HG02763 (cell line): ENCODE measurements around the gene AMN1.
"Not testable (repeated sequence)": the region's sequence is repeated elsewhere in the genome, so short reads cannot be mapped to it uniquely, and the experiment has no call there.

ENCODE experiments used
- ATAC-seq: cut with Tn5 transposase; IDR thresholded peaks from one replicate; pipeline ENCODE4 v1.9.1; 2021; ENCODE audit warnings: mild to moderate bottlenecking, moderate library complexity; ENCODE audit not compliant: unreplicated experiment

The AMN1 gene

GRCh38 chr12:31728917-31729640, at the start of gene AMN1:
AMN1 (minus strand) TSS chr12:31729021; CDS start chr12:31729008, 13 bp downstream.
- ATAC-seq, result peak; percentile 94

- ATAC-seq, result no peak
These were observed 45.0 kb upstream of the AMN1 start for GRCh38 chr12:31773867-31774266.

- ATAC-seq, result no peak
These were observed 44.5 kb upstream of the AMN1 start for GRCh38 chr12:31773223-31773750.

- ATAC-seq, result no peak
These were observed 43.9 kb upstream of the AMN1 start for GRCh38 chr12:31772685-31773222.

DNA sequence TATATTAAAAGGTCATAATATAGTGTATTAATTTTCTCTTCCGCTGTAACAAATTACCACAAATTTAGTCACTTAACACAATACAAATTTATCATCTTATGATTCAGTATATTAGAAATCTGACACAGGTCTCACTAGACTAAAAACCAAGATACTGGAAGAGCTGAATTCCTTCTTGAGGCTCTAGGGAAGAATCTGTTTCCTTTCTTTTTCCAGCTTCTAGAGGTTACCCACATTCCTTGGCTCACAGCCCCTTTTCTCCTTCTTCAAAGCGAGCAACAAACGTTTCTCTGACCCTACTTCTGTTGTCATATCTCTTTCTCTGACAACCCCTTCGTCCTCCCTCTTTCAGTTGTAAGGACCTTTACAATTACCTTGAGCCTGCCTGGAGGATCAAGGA, 43.4 kb upstream of the AMN1 start:
- no peak for ATAC-seq

DNA sequence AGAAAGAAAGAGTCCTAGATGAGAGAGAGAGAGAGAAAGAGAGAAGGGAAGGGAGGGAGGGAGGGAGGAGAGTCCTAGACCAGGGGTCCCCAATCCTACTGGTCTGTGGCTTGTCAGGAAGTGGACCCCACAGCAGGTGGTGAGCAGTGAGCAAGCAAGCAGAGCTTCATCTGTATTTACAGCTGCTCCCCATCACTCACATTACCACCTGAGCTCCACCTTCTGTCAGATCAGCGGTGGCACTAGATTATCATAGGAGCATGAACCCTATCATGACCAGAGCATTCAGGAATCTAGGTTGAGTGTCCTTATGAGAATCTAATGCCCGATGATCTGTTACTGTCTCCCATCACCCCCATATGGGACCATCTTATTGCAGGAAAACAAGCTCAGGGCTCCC, 39.2 kb upstream of the AMN1 start:
- no peak for ATAC-seq

GRCh38 chr12:31765931-31766330, 37.1 kb upstream of the AMN1 start:
- ATAC-seq, result no peak

DNA sequence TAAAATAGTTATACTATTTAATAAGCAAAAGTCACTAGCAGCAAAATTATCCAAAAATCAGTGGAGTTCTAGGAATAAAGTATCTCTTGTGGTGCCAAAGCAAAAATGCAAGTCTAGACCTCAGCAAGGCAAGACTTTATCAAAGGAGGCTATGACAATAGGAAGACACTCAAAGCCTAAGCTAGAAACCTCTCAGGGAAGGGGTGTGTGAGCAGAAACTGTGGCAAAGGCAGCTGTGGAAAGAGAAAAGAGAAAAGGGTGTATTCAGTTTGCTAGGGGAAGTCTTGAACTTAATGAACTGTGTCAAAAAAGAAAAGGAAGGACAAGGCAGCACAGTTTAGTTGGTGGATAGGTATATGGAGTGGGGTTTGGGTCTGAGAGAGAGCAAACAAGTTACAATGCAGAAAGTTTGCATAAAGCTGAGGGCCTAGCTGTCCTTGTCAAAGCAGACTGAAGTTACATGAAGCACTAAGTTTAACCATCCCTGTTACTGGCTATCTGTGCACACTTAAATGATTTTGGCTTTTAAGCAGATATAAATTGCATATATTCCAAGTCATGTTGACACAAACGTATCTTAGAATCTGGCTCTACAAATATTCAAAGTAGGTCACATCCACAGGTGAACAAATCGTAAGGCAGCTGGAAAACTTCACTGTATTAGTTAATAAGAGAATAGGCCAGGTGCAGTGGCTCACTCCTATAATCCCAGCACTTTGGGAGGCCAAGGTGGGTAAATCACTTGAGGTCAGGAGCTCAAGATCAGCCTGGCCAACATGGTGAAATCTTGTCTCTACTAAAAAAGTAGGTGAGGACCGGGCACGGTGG, 31.0 kb upstream of the AMN1 start:
- no peak for ATAC-seq

- not testable (repeated sequence) for ATAC-seq
These were observed 29.5 kb upstream of the AMN1 start for GRCh38 chr12:31758297-31758696.

GRCh38 chr12:31756977-31757420, 28.2 kb upstream of the AMN1 start:
- ATAC-seq, result no peak

- ATAC-seq, result no peak
These were observed 23.6 kb upstream of the AMN1 start for GRCh38 chr12:31752450-31752849.

DNA sequence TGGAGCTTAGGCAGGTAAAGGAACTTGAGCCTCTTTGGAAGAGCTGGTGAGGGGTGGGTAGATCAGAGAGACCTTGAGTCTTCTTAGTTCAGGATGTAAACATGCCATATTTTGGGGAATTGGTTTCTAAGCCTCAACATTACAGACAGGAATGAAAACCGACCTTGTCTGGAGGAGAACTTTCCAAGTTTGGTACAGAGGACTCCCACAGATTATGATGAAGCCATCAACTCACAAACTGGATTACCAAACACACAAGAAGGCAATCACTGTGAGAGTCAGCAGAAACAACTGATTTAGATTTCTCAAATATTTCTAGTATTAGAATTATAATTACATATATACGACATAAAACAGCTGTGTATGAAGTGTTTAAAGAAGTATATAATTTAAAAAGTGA, 22.3 kb upstream of the AMN1 start:
- no peak for ATAC-seq

DNA sequence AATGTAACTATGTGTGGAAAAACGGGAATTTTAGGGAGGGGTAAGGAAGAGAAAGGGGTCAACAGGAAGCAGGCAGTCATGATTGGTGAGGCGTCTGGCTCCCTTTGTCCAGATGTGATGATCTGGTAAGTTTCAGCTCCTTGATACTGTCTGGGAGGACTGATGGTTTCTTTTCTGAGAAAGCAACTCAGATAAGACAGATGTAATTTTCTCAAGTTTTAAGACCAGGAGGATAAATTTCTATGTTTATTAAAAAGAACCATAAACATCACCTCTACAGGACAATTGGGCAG, 21.9 kb upstream of the AMN1 start:
- ATAC-seq, result no peak

DNA sequence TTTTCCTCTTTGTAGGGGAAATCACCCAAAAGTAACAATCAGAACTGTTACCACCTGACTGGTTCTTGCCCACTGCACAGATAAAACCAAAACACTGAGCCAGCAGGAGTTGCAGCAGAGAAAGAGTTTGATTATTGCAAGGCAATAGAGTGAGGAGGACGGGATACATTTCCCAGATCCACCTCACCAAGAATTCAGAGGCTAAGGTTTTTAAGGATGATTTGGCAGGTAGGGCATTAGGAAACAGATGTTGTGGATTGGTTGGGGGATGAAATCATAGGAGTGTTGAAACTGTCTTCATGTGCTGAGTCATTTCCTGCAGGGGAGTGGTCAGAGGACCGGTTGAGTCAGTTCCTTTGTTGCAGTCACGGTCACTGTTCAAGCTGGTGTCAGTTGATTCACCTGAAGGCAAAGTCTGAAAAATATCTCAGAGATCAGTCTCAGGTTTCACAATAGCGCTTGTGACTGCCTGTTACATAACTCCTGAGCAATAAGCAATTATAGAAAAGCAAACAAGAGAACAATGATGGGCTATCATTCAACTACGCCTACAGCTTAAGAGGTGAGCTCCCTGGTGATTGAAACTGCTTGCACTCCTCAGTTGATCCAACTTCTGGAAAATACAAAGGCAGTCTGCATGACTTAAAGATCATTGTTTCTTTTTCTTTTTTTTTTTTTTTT, 20.3 kb upstream of the AMN1 start:
- ATAC-seq, result peak; percentile 81

DNA sequence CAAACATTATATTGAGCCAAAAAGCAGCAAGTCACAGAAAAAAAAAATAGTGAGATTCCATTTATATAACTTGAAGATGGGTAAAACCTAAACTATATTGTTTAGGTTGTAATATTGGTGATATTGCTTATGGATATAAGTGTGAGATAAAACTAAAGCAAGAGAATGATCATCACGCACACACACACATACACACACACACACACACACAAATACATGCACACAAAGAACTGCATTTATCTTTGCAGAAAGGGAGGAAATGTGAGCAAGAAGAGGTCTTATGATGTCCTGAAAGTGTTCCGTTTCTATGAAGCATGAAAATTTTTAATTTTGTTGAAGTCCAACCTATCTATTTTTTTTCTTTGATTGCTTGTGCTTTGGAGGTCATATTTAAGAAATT, 16.4 kb upstream of the AMN1 start:
- ATAC-seq, result no peak

DNA sequence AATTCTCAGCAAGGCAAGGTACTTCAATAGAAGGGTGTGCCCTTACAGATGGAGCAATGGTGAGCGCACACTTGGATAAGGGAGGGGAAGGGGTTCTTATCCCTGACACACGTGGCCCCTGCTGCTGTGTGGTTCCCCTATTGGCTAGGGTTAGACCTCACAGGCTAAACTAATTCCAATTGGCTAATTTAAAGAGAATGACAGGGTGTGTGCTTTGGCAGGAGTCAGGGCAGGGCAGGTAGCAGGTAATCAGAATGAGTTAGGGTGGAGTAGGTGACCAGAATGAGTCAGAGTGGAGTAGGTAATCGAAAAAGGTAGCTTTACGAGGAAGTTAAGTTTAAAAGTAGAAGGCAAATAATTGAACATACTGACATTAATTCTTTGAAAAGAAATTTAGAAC, 15.5 kb upstream of the AMN1 start:
- not testable (repeated sequence) for ATAC-seq

- no peak for ATAC-seq
These were observed 14.1 kb upstream of the AMN1 start for GRCh38 chr12:31742891-31743290.

DNA sequence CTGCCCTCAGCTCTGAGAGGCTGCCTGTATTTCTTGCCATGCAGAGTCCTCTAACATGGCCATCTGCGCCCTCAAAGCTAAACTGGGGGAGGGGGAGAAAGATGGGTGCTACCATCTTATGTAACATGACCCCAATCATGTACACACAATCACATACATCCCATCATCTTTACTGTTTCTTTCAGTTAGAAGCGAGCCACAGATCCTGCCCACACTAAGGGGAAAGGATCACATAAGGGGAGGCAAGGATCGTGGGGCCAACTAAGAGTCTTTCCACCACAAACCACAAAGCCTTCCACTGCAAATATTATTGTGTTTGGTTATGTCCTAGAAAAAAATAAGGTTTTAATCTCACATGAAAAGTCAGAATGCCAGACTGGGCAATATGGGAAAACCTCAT, 11.8 kb upstream of the AMN1 start:
- no peak for ATAC-seq

GRCh38 chr12:31737763-31738162, 8.9 kb upstream of the AMN1 start:
- ATAC-seq, result no peak

- ATAC-seq, result no peak
These were observed 8.5 kb upstream of the AMN1 start for GRCh38 chr12:31737345-31737744.

DNA sequence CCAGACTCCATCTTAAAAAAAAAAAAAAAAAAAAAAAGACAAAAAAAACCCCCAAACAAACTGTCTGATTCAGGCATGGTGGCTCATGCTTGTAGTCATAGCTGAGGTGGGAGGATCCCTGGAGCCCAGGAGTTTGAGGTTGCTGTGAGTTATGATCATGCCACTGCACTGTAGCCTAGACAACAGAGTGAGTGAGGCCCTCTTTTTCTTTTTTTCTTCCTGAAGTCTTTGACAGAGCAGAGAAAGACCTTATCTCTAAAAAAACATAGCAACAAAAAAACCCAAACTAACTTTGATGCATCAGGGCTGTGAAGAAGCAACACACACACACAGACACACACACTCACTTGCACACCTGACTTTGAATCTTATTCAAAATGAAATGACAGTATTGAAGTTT, 7.7 kb upstream of the AMN1 start:
- ATAC-seq, result no peak
